Neuron (in vitro differentiated cells): Measurements from ENCODE around the gene EIF4H.
"Not testable (repeated sequence)": the region's sequence is repeated elsewhere in the genome, so short reads cannot be mapped to it uniquely, and the experiment has no call there.

Source experiments
- H2AFZ ChIP-seq: one replicate; pipeline ENCODE4 v1.6.1; 2013; ENCODE audit warnings: low read depth, mild to moderate bottlenecking, inconsistent platforms, low read length, moderate library complexity
- H3K27me3 ChIP-seq: one replicate; pipeline ENCODE4 v1.6.1; 2013; ENCODE audit warnings: low read length; ENCODE audit not compliant: insufficient read depth
- H3K36me3 ChIP-seq: one replicate; pipeline ENCODE4 v1.6.1; 2013; ENCODE audit warnings: low read length; ENCODE audit not compliant: insufficient read depth
- H3K4me1 ChIP-seq: one replicate; pipeline ENCODE4 v1.6.1; 2013; ENCODE audit warnings: low read length; ENCODE audit not compliant: insufficient read depth
- H3K4me3 ChIP-seq: 2 replicates; pipeline ENCODE4 v1.5.1; 2013; ENCODE audit warnings: mild to moderate bottlenecking, low read length, moderate library complexity
- H3K9me3 ChIP-seq: one replicate; pipeline ENCODE4 v1.6.1; 2013; ENCODE audit warnings: low read length

EIF4H gene

GRCh38 chr7:74181821-74182220, 7.7 kb downstream of the EIF4H start:
- Histone ChIP-seq H2AFZ (no peak overlapping the region), H3K36me3 (peaks cover 41% of the 10 kb centered on the region), H3K9me3 (no peaks in the 10 kb centered on the region), H3K4me3 (no peak overlapping the region), H3K4me1 (peaks cover 5% of the 10 kb centered on the region), H3K27me3 (no peaks in the 10 kb centered on the region)

- Histone ChIP-seq H2AFZ (no peak overlapping the region), H3K4me1 (peaks cover 4% of the 10 kb centered on the region), H3K4me3 (no peak overlapping the region), H3K27me3 (no peaks in the 10 kb centered on the region), H3K36me3 (peaks cover 45% of the 10 kb centered on the region), H3K9me3 (no peaks in the 10 kb centered on the region)
Measured at GRCh38 chr7:74182453-74183090, 8.4 kb downstream of the EIF4H start.

DNA sequence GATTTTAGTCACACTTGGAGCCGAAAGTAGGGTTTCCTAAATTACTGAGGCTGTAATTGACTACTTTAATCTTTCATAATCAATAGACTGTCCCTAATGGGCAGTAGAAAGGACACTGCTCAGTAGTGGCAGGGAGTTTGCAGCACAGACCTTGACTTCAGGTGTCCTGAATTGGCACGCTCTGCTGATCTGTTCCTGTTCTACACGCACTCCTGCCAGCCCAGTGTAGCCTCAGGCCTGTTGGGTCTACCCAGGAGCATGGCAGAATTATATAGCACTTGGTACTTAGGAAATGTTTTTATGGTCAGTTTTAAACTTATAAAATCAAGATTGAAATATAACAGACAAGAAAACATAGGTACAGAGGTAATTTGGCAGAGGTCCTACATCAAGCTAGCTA, 9.0 kb downstream of the EIF4H start:
- peaks cover 4% of the 10 kb centered on the region for H3K4me1 ChIP-seq

GRCh38 chr7:74183653-74184450, 9.7 kb downstream of the EIF4H start:
- Histone ChIP-seq H2AFZ (no peak overlapping the region), H3K36me3 (peaks cover 53% of the 10 kb centered on the region), H3K4me3 (no peak overlapping the region), H3K4me1 (no peaks in the 10 kb centered on the region), H3K9me3 (no peaks in the 10 kb centered on the region), H3K27me3 (no peaks in the 10 kb centered on the region)

More for the DNA sequence above, 9.0 kb downstream of the EIF4H start:
- Histone ChIP-seq H3K9me3 (no peaks in the 10 kb centered on the region), H3K27me3 (no peaks in the 10 kb centered on the region), H2AFZ (no peak overlapping the region), H3K36me3 (peaks cover 51% of the 10 kb centered on the region), H3K4me3 (no peak overlapping the region)

DNA sequence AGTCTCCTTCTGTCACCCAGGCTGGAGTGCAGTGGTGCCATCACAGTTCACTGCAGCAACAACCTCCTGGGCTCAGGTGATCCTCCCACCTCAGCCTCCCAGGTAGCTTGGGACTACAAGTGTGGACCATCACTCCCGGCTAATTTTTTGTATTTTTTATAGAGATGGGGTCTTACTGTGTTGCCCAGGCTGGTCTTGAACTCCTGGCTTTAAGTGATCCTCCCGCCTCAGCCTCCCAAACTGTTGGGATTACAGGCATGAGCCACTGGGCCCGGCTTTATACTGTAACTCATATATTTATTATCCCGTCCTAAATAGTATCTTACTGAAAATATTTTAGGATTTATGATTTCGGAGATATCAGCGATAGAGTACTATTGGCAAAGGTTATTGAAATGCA, 10.9 kb downstream of the EIF4H start:
- Histone ChIP-seq H2AFZ (no peak overlapping the region), H3K36me3 (peaks cover 55% of the 10 kb centered on the region), H3K27me3 (no peaks in the 10 kb centered on the region), H3K9me3 (no peaks in the 10 kb centered on the region), H3K4me3 (no peak overlapping the region), H3K4me1 (no peaks in the 10 kb centered on the region)

DNA sequence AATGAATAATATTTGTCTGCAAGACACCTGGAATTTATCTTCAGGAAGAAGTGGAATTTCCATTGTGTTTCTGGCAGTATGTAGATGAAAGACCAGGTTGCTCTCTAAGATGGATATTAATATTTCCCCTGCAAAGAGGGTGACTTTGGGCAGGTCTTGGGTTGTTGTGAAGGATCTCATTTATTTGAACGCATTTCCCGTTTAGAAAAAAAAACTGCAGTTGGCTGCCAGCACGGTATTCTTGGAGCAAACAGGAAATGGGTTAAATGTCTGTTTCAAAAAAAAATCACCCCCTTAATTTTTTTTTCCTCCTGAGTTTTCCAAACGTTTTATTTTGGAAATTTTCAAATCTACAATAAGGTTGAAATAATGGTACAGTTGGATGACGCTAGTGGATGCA, 11.5 kb downstream of the EIF4H start:
- Histone ChIP-seq H3K27me3 (no peaks in the 10 kb centered on the region), H3K4me3 (no peak overlapping the region), H3K36me3 (peaks cover 60% of the 10 kb centered on the region)

GRCh38 chr7:74187915-74188675, 13.9 kb downstream of the EIF4H start:
- H2AFZ ChIP-seq: no peak overlapping the region
- H3K27me3 ChIP-seq: no peaks in the 10 kb centered on the region
- no peak overlapping the region for H3K4me3 ChIP-seq
- H3K4me1 ChIP-seq: no peaks in the 10 kb centered on the region
- peaks cover 74% of the 10 kb centered on the region for H3K36me3 ChIP-seq
- H3K9me3 ChIP-seq: no peaks in the 10 kb centered on the region

More for the DNA sequence above, 11.5 kb downstream of the EIF4H start:
- no peaks in the 10 kb centered on the region for H3K9me3 ChIP-seq
- no peak overlapping the region for H2AFZ ChIP-seq
- no peaks in the 10 kb centered on the region for H3K4me1 ChIP-seq

DNA sequence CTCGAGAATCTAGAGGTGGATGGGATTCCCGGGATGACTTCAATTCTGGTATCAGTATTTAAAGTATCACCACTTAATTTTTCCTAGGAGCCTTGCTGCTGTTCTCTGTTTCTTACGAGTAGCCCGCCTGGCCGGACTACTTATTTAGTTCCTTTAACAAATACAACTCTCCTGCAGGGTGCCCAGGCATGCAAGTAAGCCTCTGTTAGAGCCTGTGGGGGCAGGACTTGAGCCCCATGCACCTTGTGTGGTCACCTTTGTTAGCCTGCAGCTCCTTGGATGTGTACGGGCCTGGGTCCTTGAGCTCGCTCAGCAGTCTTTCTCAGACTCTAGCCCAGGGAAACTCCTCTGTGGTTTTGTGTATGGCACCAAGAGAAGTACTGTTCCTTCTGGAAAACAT, 16.1 kb downstream of the EIF4H start:
- no peak overlapping the region for H3K4me3 ChIP-seq
- no peak overlapping the region for H2AFZ ChIP-seq
- H3K27me3 ChIP-seq: no peaks in the 10 kb centered on the region
- no peaks in the 10 kb centered on the region for H3K9me3 ChIP-seq
- H3K4me1 ChIP-seq: no peaks in the 10 kb centered on the region
- peaks cover 85% of the 10 kb centered on the region for H3K36me3 ChIP-seq

GRCh38 chr7:74191231-74191630, 17.1 kb downstream of the EIF4H start:
- H3K4me1 ChIP-seq: no peaks in the 10 kb centered on the region
- H2AFZ ChIP-seq: no peak overlapping the region
- H3K27me3 ChIP-seq: no peaks in the 10 kb centered on the region
- H3K4me3 ChIP-seq: no peak overlapping the region
- H3K36me3 ChIP-seq: peaks cover 86% of the 10 kb centered on the region
- H3K9me3 ChIP-seq: no peaks in the 10 kb centered on the region

DNA sequence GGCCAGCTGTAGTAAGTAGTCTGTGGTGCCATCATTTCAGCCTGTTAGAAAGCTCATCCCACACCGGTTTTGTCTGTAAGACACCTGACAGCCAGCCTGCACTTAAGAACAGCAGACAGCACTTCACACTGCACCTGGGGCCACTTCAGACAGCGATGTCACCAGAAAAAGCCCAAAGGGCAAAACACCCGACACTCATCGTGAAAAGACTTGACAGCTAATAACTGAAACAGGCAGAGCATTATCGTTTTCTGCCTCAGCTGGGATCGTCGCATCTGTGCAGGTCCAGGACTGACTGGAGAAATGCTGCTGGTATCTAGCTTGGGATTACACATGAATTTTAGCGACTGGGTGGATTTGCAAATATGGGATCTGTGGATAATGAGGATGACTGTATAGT, 18.9 kb downstream of the EIF4H start:
- no peaks in the 10 kb centered on the region for H3K4me1 ChIP-seq
- H3K27me3 ChIP-seq: no peaks in the 10 kb centered on the region
- no peak overlapping the region for H2AFZ ChIP-seq
- no peaks in the 10 kb centered on the region for H3K9me3 ChIP-seq
- peaks cover 77% of the 10 kb centered on the region for H3K36me3 ChIP-seq
- no peak overlapping the region for H3K4me3 ChIP-seq

- Histone ChIP-seq H3K4me1 (no peaks in the 10 kb centered on the region), H3K36me3 (peaks cover 69% of the 10 kb centered on the region), H3K4me3 (no peak overlapping the region), H3K27me3 (no peaks in the 10 kb centered on the region), H2AFZ (no peak overlapping the region), H3K9me3 (no peaks in the 10 kb centered on the region)
Measured at GRCh38 chr7:74193913-74194312, 19.8 kb downstream of the EIF4H start.

DNA sequence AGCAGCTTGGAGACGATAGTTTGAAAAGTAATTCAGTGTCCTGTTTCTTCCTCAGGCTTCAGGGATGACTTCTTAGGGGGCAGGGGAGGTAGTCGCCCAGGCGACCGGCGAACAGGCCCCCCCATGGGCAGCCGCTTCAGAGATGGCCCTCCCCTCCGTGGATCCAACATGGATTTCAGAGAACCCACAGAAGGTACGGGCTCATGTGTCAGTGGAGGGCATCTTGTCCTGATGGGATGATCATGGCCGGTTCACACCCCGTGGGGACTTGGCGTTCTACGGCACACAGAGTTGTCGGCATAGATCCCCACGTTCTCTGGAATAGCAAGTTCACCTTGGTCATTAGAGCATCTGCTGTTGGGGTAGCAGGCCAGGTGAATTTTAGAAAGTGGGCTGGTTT, 20.5 kb downstream of the EIF4H start:
- H3K9me3 ChIP-seq: no peaks in the 10 kb centered on the region
- no peak overlapping the region for H3K4me3 ChIP-seq
- peaks cover 61% of the 10 kb centered on the region for H3K36me3 ChIP-seq
- no peaks in the 10 kb centered on the region for H3K4me1 ChIP-seq
- H2AFZ ChIP-seq: no peak overlapping the region
- H3K27me3 ChIP-seq: no peaks in the 10 kb centered on the region

DNA sequence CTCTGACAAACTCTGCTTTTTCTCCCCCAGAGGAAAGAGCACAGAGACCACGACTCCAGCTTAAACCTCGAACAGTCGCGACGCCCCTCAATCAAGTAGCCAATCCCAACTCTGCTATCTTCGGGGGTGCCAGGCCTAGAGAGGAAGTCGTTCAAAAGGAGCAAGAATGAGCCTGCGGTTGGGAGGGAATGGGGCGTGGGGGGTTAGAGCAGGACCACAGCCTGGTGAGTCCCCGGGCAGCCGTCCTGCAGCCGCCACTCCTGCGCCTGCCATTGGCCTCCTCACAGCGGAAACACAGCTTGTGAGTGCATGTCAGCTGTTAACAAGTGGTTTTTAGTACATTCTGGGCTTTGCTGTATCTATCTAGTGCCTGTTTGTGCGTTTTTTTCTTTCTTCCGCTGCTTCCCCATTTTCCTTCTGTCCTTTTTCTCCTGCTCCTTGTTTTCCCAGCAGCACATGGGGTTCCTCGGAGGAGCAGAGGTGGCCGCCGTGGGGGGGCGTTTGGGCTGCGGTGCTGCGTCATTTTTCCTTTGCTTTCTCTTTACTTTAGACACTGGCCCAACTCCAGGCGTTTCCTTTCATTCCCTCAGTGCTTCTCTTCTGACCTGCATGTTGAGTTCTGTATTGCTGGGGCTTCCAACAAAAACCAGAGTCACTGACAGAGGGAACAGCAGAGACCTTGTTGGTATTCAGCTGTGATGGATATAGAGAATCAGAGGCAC, 21.1 kb downstream of the EIF4H start:
- not testable (repeated sequence) for H2AFZ ChIP-seq, H3K9me3 ChIP-seq, H3K4me3 ChIP-seq, H3K4me1 ChIP-seq, H3K27me3 ChIP-seq
- peaks cover 55% of the 10 kb centered on the region for H3K36me3 ChIP-seq
